Progenitor cell of endocrine pancreas (in vitro differentiated cells): ENCODE measurements around the gene GALNTL6. TPM values are rescaled to one million over a fixed set of nuclear protein-coding genes. Genes with fewer than 3 reads are reported as not detected.
A peak's percentile ranks its signal among the peaks of the same experiment; 100 is the strongest.
"Not testable (repeated sequence)": the region's sequence is repeated elsewhere in the genome, so short reads cannot be mapped to it uniquely, and the experiment has no call there.

Source experiments
- DNase-seq: peaks from one replicate; pipeline ENCODE4 v3.0.0; 2021; ENCODE audit warnings: low spot score; ENCODE audit not compliant: unreplicated experiment
- H3K27ac Mint-ChIP-seq: 2 replicates; pipeline ENCODE4 v1.8.0; 2021; ENCODE audit warnings: mild to moderate bottlenecking, moderate library complexity, mixed read lengths
- H3K27me3 Mint-ChIP-seq: 2 replicates; pipeline ENCODE4 v1.8.0; 2021; ENCODE audit warnings: mixed read lengths
- H3K36me3 Mint-ChIP-seq: 2 replicates; pipeline ENCODE4 v1.8.0; 2022; ENCODE audit warnings: mixed read lengths; ENCODE audit not compliant: insufficient read depth
- H3K4me1 Mint-ChIP-seq: 2 replicates; pipeline ENCODE4 v1.8.0; 2021; ENCODE audit warnings: low read depth, mixed read lengths
- H3K4me3 Mint-ChIP-seq: 2 replicates; pipeline ENCODE4 v1.8.0; 2021; ENCODE audit warnings: low read depth, mild to moderate bottlenecking, moderate library complexity, mixed read lengths
- H3K9me3 Mint-ChIP-seq: 2 replicates; pipeline ENCODE4 v1.8.0; 2021; ENCODE audit warnings: low read depth, mixed read lengths
- total RNA-seq: library from RNA; stranded (reverse); gene quantifications from 2 replicates; pipeline ENCODE4 v1.2.1, GENCODE V29; 2021
- TF ChIP-seq, protein P1 (sequence below): fragments of 200-600 bp; sonication (generic); IDR thresholded peaks from one replicate; pipeline ENCODE4 v1.5.0; 2021; ENCODE audit warnings: antibody characterized with exemption, mild to moderate bottlenecking; ENCODE audit not compliant: unreplicated experiment

GALNTL6 gene
- total RNA-seq, 1 donor from 2014 or later = 0.14 TPM

DNA sequence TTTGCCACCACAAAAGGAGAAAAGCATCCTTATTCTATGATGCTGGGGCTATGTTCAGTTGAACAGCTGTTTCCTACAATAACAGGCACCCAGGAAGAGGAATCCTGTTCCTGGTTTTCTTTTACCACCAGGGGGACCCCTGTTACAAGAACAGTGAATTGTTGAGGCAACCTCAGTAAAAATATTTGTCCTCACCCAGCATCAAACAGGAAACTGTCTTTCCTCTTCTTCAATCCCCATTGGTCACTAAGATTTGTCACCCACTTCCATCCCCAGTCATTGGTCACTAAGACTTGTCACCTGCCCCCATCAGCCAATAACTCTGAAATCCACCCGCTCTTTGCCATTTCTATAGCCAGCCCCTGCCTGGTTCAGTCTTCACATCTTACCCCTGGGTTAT lies 1211.9 kb downstream of the GALNTL6 start:
- Mint-ChIP-seq H3K36me3 (no peaks in the 10 kb centered on the region), H3K4me1 (peaks cover 15% of the 10 kb centered on the region)
- peak; percentile 48 for DNase-seq

DNA sequence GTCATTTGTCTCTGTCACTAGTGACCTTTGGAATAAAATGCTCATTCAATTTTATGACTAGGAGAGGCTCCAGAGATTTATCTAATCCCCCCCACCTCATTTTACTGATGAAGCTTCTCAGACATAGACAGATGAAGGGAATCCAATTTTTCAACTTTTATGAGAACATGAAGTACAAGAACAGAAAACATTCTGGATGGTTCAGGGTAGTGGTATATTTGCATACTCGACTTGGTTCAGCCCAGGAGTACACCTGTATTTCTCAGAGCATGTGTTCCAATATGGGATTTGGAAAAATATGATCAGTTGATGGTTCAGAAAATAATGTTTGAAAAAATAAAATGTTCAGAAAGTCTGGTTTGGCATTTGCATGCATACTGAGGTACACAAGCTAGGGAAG lies 1224.0 kb downstream of the GALNTL6 start:
- H3K27ac Mint-ChIP-seq = no peak overlapping the region
- peaks cover 27% of the 10 kb centered on the region for H3K4me1 Mint-ChIP-seq
- no peak for DNase-seq
- H3K9me3 Mint-ChIP-seq = peaks cover 3% of the 10 kb centered on the region
- H3K36me3 Mint-ChIP-seq = no peaks in the 10 kb centered on the region
- TF ChIP-seq, protein P1, sequence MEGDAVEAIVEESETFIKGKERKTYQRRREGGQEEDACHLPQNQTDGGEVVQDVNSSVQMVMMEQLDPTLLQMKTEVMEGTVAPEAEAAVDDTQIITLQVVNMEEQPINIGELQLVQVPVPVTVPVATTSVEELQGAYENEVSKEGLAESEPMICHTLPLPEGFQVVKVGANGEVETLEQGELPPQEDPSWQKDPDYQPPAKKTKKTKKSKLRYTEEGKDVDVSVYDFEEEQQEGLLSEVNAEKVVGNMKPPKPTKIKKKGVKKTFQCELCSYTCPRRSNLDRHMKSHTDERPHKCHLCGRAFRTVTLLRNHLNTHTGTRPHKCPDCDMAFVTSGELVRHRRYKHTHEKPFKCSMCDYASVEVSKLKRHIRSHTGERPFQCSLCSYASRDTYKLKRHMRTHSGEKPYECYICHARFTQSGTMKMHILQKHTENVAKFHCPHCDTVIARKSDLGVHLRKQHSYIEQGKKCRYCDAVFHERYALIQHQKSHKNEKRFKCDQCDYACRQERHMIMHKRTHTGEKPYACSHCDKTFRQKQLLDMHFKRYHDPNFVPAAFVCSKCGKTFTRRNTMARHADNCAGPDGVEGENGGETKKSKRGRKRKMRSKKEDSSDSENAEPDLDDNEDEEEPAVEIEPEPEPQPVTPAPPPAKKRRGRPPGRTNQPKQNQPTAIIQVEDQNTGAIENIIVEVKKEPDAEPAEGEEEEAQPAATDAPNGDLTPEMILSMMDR = no peak
- no peak overlapping the region for H3K4me3 Mint-ChIP-seq
- H3K27me3 Mint-ChIP-seq = no peaks in the 10 kb centered on the region

More for the DNA sequence above, 1211.9 kb downstream of the GALNTL6 start:
- H3K4me3 Mint-ChIP-seq = no peak overlapping the region
- H3K9me3 Mint-ChIP-seq = no peaks in the 10 kb centered on the region
- no peaks in the 10 kb centered on the region for H3K27me3 Mint-ChIP-seq
- H3K27ac Mint-ChIP-seq = no peak overlapping the region
- TF ChIP-seq, protein P1 = peak; percentile 79

DNA sequence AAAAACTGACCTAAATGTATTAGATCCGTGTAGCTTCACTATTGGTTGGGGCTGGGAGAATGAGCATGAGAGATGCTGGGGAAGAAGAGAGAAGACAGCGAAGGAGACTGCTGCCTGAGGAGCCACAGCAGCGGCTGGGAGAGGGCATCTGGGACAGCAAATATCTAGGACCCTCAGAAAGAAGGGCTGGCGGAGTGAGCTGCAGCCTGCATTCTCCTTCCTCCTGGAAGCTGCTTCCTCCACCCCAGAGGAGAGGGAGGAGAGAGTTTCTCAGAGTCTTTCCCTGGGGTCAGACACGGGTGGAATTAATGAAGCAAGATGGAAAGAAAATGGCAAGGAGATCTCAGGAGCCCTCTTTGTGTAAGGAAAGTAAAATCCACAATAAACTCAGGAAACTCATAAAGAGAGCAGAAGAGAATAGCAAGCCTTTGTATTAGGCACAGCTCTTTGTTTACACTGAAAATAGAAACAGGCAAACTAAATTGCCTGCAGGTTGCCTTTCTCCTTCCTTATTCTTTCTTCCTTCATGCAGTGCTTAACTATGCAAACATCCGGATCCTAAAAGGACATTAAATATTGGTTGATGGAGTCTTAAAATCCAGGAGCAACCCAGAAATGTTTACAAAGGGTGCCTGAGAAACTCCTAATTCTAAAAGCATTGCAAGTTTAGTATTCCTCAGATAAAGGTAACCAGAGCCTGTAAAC lies 1225.1 kb downstream of the GALNTL6 start:
- H3K27ac Mint-ChIP-seq = peak overlapping the region; percentile 45
- no peak overlapping the region for H3K4me3 Mint-ChIP-seq
- H3K4me1 Mint-ChIP-seq = peaks cover 27% of the 10 kb centered on the region

GRCh38 chr4:173039617-173040577 lies 1226.7 kb downstream of the GALNTL6 start:
- no peak overlapping the region for H3K4me3 Mint-ChIP-seq
- H3K27me3 Mint-ChIP-seq = no peaks in the 10 kb centered on the region
- H3K36me3 Mint-ChIP-seq = no peaks in the 10 kb centered on the region
- H3K4me1 Mint-ChIP-seq = peaks cover 27% of the 10 kb centered on the region
- TF ChIP-seq, protein P1 = no peak
- H3K27ac Mint-ChIP-seq = peak overlapping the region; percentile 56
- DNase-seq = no peak
- peaks cover 3% of the 10 kb centered on the region for H3K9me3 Mint-ChIP-seq

More for the DNA sequence above, 1225.1 kb downstream of the GALNTL6 start:
- DNase-seq = no peak
- peaks cover 3% of the 10 kb centered on the region for H3K9me3 Mint-ChIP-seq
- TF ChIP-seq, protein P1 = no peak
- no peaks in the 10 kb centered on the region for H3K36me3 Mint-ChIP-seq
- H3K27me3 Mint-ChIP-seq = no peaks in the 10 kb centered on the region

DNA sequence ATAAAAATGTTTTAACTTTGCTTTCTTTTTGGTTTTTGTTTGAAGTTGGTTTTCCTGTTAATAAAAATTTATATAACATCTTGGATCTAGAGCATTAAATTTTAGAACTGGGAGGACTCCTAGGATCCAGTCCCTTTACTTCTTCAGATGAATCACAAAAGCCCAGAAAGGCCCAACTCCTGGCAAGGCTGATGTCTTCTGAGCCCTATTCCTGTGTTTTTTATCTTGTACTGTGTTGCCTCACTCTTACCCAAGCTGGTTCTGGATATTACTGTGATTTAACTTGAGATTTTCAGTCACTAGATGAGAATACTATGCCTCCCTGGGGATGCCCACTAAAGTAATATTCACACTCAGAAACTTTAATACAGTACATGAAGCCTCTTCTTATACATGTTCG lies 1228.3 kb downstream of the GALNTL6 start:
- Mint-ChIP-seq H3K27ac (no peak overlapping the region), H3K27me3 (no peaks in the 10 kb centered on the region), H3K4me1 (peaks cover 27% of the 10 kb centered on the region), H3K36me3 (no peaks in the 10 kb centered on the region), H3K9me3 (no peaks in the 10 kb centered on the region), H3K4me3 (no peak overlapping the region)
- no peak for DNase-seq
- TF ChIP-seq, protein P1 = no peak

- peaks cover 27% of the 10 kb centered on the region for H3K4me1 Mint-ChIP-seq
- DNase-seq, H3K27me3 Mint-ChIP-seq, H3K9me3 Mint-ChIP-seq, H3K27ac Mint-ChIP-seq, H3K36me3 Mint-ChIP-seq, H3K4me3 Mint-ChIP-seq: not testable (repeated sequence)
These were observed 1228.9 kb downstream of the GALNTL6 start for GRCh38 chr4:173042139-173042538.
